KBM-7 (cell line): Measurements from ENCODE around the gene MFAP3L.
"Not testable (repeated sequence)": the region's sequence is repeated elsewhere in the genome, so short reads cannot be mapped to it uniquely, and the experiment has no call there.

Experiments
- DNase-seq: peaks from one replicate; pipeline ENCODE4 v3.0.0-alpha.2; 2015
- in situ Hi-C: fragments of 300-500 bp; cut with MboI; formaldehyde crosslinking; loops from 2 replicates; pipeline ENCODE4 v1.14.3; 2020; ENCODE audit warnings: low sequenced_read_pairs, low pct_unique_long_range_greater_than_20kb, mixed read lengths

The MFAP3L gene

GRCh38 chr4:169956091-169956843 is 69.9 kb downstream of the MFAP3L start:
- in situ Hi-C loops = no loop called here
- no peak for DNase-seq

GRCh38 chr4:169955521-169955920 is 70.7 kb downstream of the MFAP3L start:
- in situ Hi-C loops = no loop called here
- DNase-seq = no peak

GRCh38 chr4:169952236-169953002 is 73.8 kb downstream of the MFAP3L start:
- in situ Hi-C loops = no loop called here
- peak; percentile 95 for DNase-seq

- in situ Hi-C loops = no loop called here
- no peak for DNase-seq
Observed at GRCh38 chr4:169948271-169948670, 77.9 kb downstream of the MFAP3L start.

GRCh38 chr4:169945636-169946035 is 80.6 kb downstream of the MFAP3L start:
- in situ Hi-C loops = no loop called here
- no peak for DNase-seq

- in situ Hi-C loops, DNase-seq: not testable (repeated sequence)
Observed at GRCh38 chr4:169943601-169944000, 82.6 kb downstream of the MFAP3L start.

- in situ Hi-C loops = no loop called here
- no peak for DNase-seq
Observed at GRCh38 chr4:169941141-169941540, 85.1 kb downstream of the MFAP3L start.

- no peak for DNase-seq
- in situ Hi-C loops = no loop called here
Observed at GRCh38 chr4:169940460-169940859, 85.7 kb downstream of the MFAP3L start.
